Activated B cell treated with CpG ODN at 0.5 μM for 24 hours (primary cell): ENCODE data around the gene RGS14. TPM values are rescaled to one million over a fixed set of nuclear protein-coding genes. Genes with fewer than 3 reads are reported as not detected.

Source experiments
- ATAC-seq: fragments of 200-7000 bp; cut with Tn5 transposase; one replicate; pipeline ENCODE4 v1.10.0; 2021; ENCODE audit warnings: low read depth, mild to moderate bottlenecking, moderate library complexity
- CTCF ChIA-PET: fragments of 350-600 bp; sonication (Branson Sonifier 250); formaldehyde crosslinking; loops from one replicate; lab custom pipeline; 2021; ENCODE audit warnings: antibody characterized with exemption; lab: Charles Lee
- POLR2A ChIA-PET: fragments of 350-600 bp; sonication (Branson Sonifier 250); formaldehyde crosslinking; loops from one replicate; lab custom pipeline; 2021; ENCODE audit warnings: antibody characterized with exemption; lab: Charles Lee
- DNase-seq: peaks from one replicate; pipeline ENCODE4 v3.0.0; 2022
- H3K27ac Mint-ChIP-seq: one replicate; pipeline ENCODE4 v1.8.0; 2020; ENCODE audit warnings: mixed read lengths
- H3K27me3 Mint-ChIP-seq: one replicate; pipeline ENCODE4 v1.8.0; 2021; ENCODE audit warnings: mixed read lengths
- H3K36me3 Mint-ChIP-seq: one replicate; pipeline ENCODE4 v1.8.0; 2021; ENCODE audit warnings: low read depth, mixed read lengths
- H3K4me1 Mint-ChIP-seq: one replicate; pipeline ENCODE4 v1.8.0; 2021; ENCODE audit warnings: mixed read lengths
- H3K4me3 Mint-ChIP-seq: one replicate; pipeline ENCODE4 v1.8.0; 2020; ENCODE audit warnings: mild to moderate bottlenecking, mixed read lengths
- H3K9me3 Mint-ChIP-seq: one replicate; pipeline ENCODE4 v1.8.0; 2020; ENCODE audit warnings: mixed read lengths
- CTCF ChIP-seq: fragments of 200-600 bp; IDR thresholded peaks from one replicate; pipeline ENCODE4 v1.8.0; 2022; ENCODE audit warnings: antibody characterized with exemption, mild to moderate bottlenecking
- intact Hi-C: fragments of 100-400 bp; cut with micrococcal nuclease; formaldehyde crosslinking; loops from one replicate; pipeline ENCODE4 v1.15.1; 2024
- total RNA-seq: library from RNA; stranded (reverse); gene quantifications from 2 replicates; pipeline ENCODE4 v1.2.3, GENCODE V29; 2022

The RGS14 gene
- total RNA-seq, 1 donor from 2014 or later: 58.3 TPM

GRCh38 chr5:177313561-177314259, 44.0 kb upstream of the RGS14 start:
- H3K9me3 Mint-ChIP-seq: no peaks in the 10 kb centered on the region
- intact Hi-C loops: loop anchor here (2.0 to 5.0 kb wide), 2 partner anchors 43 to 839 kb away; partner anchors contain the start of genes NHP2 and RGS14
- H3K4me1 Mint-ChIP-seq: peaks cover 43% of the 10 kb centered on the region
- H3K36me3 Mint-ChIP-seq: no peaks in the 10 kb centered on the region
- H3K4me3 Mint-ChIP-seq: no peak overlapping the region
- ATAC-seq: no peak
- ChIA-PET POLR2A (interaction anchor here (1.6 kb wide), 1 partner anchor 17 kb away, joined by 3 read pairs; no protein-coding TSS in a partner anchor), CTCF (no interaction called here)
- no peak for TF ChIP-seq CTCF
- no peak for DNase-seq
- no peaks in the 10 kb centered on the region for H3K27me3 Mint-ChIP-seq
- H3K27ac Mint-ChIP-seq: no peak overlapping the region

- intact Hi-C loops: loop anchor here (5.0 kb wide), 1 partner anchor 838 kb away; the partner anchor contains the start of gene NHP2
- H3K4me3 Mint-ChIP-seq: no peak overlapping the region
- H3K4me1 Mint-ChIP-seq: peaks cover 34% of the 10 kb centered on the region
- no peak for TF ChIP-seq CTCF
- ATAC-seq (no peak), DNase-seq (no peak)
- H3K27me3 Mint-ChIP-seq: no peaks in the 10 kb centered on the region
- no peak overlapping the region for H3K27ac Mint-ChIP-seq
- ChIA-PET POLR2A (no interaction called here), CTCF (interaction anchor here (0.6 kb wide), 1 partner anchor 9 kb away, joined by 3 read pairs; no protein-coding TSS in a partner anchor)
- H3K9me3 Mint-ChIP-seq: no peaks in the 10 kb centered on the region
- H3K36me3 Mint-ChIP-seq: no peaks in the 10 kb centered on the region
Observed at GRCh38 chr5:177314376-177315342, 43.1 kb upstream of the RGS14 start.

- CTCF ChIA-PET: interaction anchor here (0.6 to 1.6 kb wide), 4 partner anchors 8 to 139 kb away, joined by 3 to 4 read pairs (median 3); no protein-coding TSS in a partner anchor
- ATAC-seq (no peak), DNase-seq (no peak)
- POLR2A ChIA-PET: no interaction called here
- Mint-ChIP-seq H3K4me1 (peaks cover 26% of the 10 kb centered on the region), H3K36me3 (no peaks in the 10 kb centered on the region), H3K4me3 (no peak overlapping the region), H3K27me3 (no peaks in the 10 kb centered on the region), H3K27ac (no peak overlapping the region), H3K9me3 (no peaks in the 10 kb centered on the region)
- no peak for TF ChIP-seq CTCF
- intact Hi-C loops: no loop called here
Observed at GRCh38 chr5:177315411-177315810, 42.3 kb upstream of the RGS14 start.

- H3K27ac Mint-ChIP-seq: no peak overlapping the region
- H3K9me3 Mint-ChIP-seq: no peaks in the 10 kb centered on the region
- peaks cover 24% of the 10 kb centered on the region for H3K4me1 Mint-ChIP-seq
- DNase-seq: no peak
- no peak overlapping the region for H3K4me3 Mint-ChIP-seq
- intact Hi-C loops: no loop called here
- H3K36me3 Mint-ChIP-seq: no peaks in the 10 kb centered on the region
- CTCF ChIA-PET: interaction anchor here (0.7 to 1.6 kb wide), 6 partner anchors 55 to 140 kb away, joined by 3 to 4 read pairs (median 3); no protein-coding TSS in a partner anchor
- POLR2A ChIA-PET: interaction anchor here (0.9 kb wide), 1 partner anchor 14 kb away, joined by 3 read pairs; no protein-coding TSS in a partner anchor
- ATAC-seq: no peak
- no peaks in the 10 kb centered on the region for H3K27me3 Mint-ChIP-seq
- TF ChIP-seq CTCF: no peak
Observed at GRCh38 chr5:177316005-177316404, 41.7 kb upstream of the RGS14 start.
